GM12878 (cell line): Measurements from ENCODE around the gene TRERF1. TPM values are rescaled to one million over a fixed set of nuclear protein-coding genes. Genes with fewer than 3 reads are reported as not detected.
A peak's percentile ranks its signal among the peaks of the same experiment; 100 is the strongest.

Experiments used
- ATAC-seq: fragments of 200-7000 bp; cut with Tn5 transposase; 3 replicates; pipeline ENCODE4 v1.9.1; 2020; ENCODE audit warnings: mild to moderate bottlenecking, moderate library complexity
- BruUV-seq: library from RNA; stranded (reverse); fragments of 400-500 nt; replicated peaks from 2 replicates; lab custom pipeline; 2021; lab: Mats Ljungman, UMichigan
- CTCF ChIA-PET: fragments of 300-600 bp; sonication (Branson Sonifier 250); formaldehyde crosslinking; extraction: SDS; loops from one replicate; lab custom pipeline; 2021; ENCODE audit warnings: inconsistent platforms; lab: Yijun Ruan, JAX
- POLR2A ChIA-PET: fragments of 350-600 bp; formaldehyde crosslinking; extraction: SDS; loops from one replicate; lab custom pipeline; 2021; ENCODE audit warnings: inconsistent platforms; lab: Charles Lee
- RAD21 ChIA-PET: fragments of 300-600 bp; sonication (Branson Sonifier 250); formaldehyde crosslinking; loops from one replicate; lab custom pipeline; 2023; ENCODE audit warnings: antibody characterized with exemption; ENCODE audit not compliant: unreplicated experiment; lab: Charles Lee
- SMC1A ChIA-PET: fragments of 300-600 bp; sonication (Branson Sonifier 250); formaldehyde crosslinking; loops from one replicate; lab custom pipeline; 2023; ENCODE audit not compliant: unreplicated experiment, uncharacterized antibody; lab: Charles Lee
- DNase-seq: peaks from one replicate; pipeline ENCODE4 v3.0.0-alpha.2; 2011; ENCODE audit warnings: low read depth, low spot score
- FAIRE-seq: peaks from 3 replicates; lab custom pipeline; 2011; peaks lifted over from hg19 to GRCh38; lab: Jason Lieb, UNC
- H2AFZ ChIP-seq: 2 replicates; pipeline ENCODE4 v1.6.0; 2011; ENCODE audit warnings: low read depth, low read length, control low read depth; ENCODE audit not compliant: control insufficient read depth
- H3K27ac ChIP-seq: 2 replicates; pipeline ENCODE4 v1.5.1; 2011; ENCODE audit warnings: control low read depth; ENCODE audit not compliant: control insufficient read depth, insufficient read depth
- H3K27me3 ChIP-seq, 2 experiments: replicated peaks in 1 of 2; 2 replicates each; pipeline versions ENCODE4 v1.6.0 to v1.6.1; 2011; ENCODE audit warnings: low read length in 1 of 2; ENCODE audit not compliant: control insufficient read depth in 2 of 2, insufficient read depth in 2 of 2
- H3K36me3 ChIP-seq, 2 experiments: 2 replicates each; pipeline ENCODE4 v1.5.1; 2011; ENCODE audit warnings: low read length in 1 of 2; ENCODE audit not compliant: control insufficient read depth in 2 of 2, insufficient read depth in 2 of 2
- H3K4me1 ChIP-seq: 2 replicates; pipeline ENCODE4 v1.6.1; 2011; ENCODE audit warnings: mild to moderate bottlenecking, low read length, moderate library complexity, mixed read lengths; ENCODE audit not compliant: control insufficient read depth, insufficient read depth
- H3K4me2 ChIP-seq: 2 replicates; pipeline ENCODE4 v1.6.0; 2011; ENCODE audit warnings: control low read depth; ENCODE audit not compliant: control insufficient read depth, insufficient read depth
- H3K4me3 ChIP-seq: fragments of 200-600 bp; sonication (generic); 2 replicates; pipeline ENCODE4 v1.5.1; 2016
- H3K79me2 ChIP-seq: 2 replicates; pipeline ENCODE4 v1.6.0; 2011; ENCODE audit warnings: low read length; ENCODE audit not compliant: control insufficient read depth, insufficient read depth
- H3K9ac ChIP-seq: 2 replicates; pipeline ENCODE4 v1.8.0; 2011; ENCODE audit warnings: low read length, control low read depth, mixed read lengths; ENCODE audit not compliant: control insufficient read depth, insufficient read depth
- H3K9me3 ChIP-seq: replicated peaks from 3 replicates; pipeline ENCODE4 v1.5.1; 2011; ENCODE audit warnings: mild to moderate bottlenecking, low read length; ENCODE audit not compliant: control insufficient read depth, insufficient read depth
- H4K20me1 ChIP-seq: 2 replicates; pipeline ENCODE4 v1.6.0; 2011; ENCODE audit not compliant: control insufficient read depth, insufficient read depth
- ATF3 ChIP-seq: IDR thresholded peaks from 2 replicates; pipeline ENCODE4 v1.6.1; 2011; ENCODE audit warnings: low read depth, mild to moderate bottlenecking, low read length, moderate library complexity, borderline replicate concordance; ENCODE audit errors: extremely low read depth
- CHD1 ChIP-seq: IDR thresholded peaks from 2 replicates; pipeline ENCODE4 v1.6.1; 2012; ENCODE audit warnings: low read depth, low read length, improper control_type of control experiment
- CREB1 ChIP-seq: IDR thresholded peaks from 2 replicates; pipeline ENCODE4 v1.6.1; 2012; ENCODE audit warnings: low read depth, mild to moderate bottlenecking, inconsistent platforms
- DPF2 ChIP-seq: fragments of 450-650 bp; IDR thresholded peaks from 2 replicates; pipeline ENCODE4 v1.6.1; 2017; ENCODE audit warnings: mild to moderate bottlenecking
- KDM1A ChIP-seq: fragments of 200-600 bp; sonication (generic); IDR thresholded peaks from 2 replicates; pipeline ENCODE4 v1.6.1; 2016; ENCODE audit warnings: borderline replicate concordance
- KLF5 ChIP-seq: fragments of 450-650 bp; IDR thresholded peaks from 2 replicates; pipeline ENCODE4 v1.6.1; 2014; ENCODE audit warnings: mild to moderate bottlenecking; ENCODE audit not compliant: partially characterized antibody
- MYC ChIP-seq: IDR thresholded peaks from 2 replicates; pipeline ENCODE4 v1.6.1; 2011; ENCODE audit warnings: mild to moderate bottlenecking, low read length, moderate library complexity, inconsistent platforms; ENCODE audit not compliant: insufficient read depth, insufficient replicate concordance, insufficient read length, severe bottlenecking
- SKIL ChIP-seq: fragments of 450-650 bp; IDR thresholded peaks from 2 replicates; pipeline ENCODE4 v1.6.1; 2017; ENCODE audit warnings: mild to moderate bottlenecking, low read depth, inconsistent platforms; ENCODE audit not compliant: poor library complexity, severe bottlenecking
- TBL1XR1 ChIP-seq: IDR thresholded peaks from 2 replicates; pipeline ENCODE4 v1.6.1; 2012; ENCODE audit warnings: low read depth, low read length, improper control_type of control experiment
- USF1 ChIP-seq: IDR thresholded peaks from 2 replicates; pipeline ENCODE4 v1.6.1; 2011; ENCODE audit warnings: borderline replicate concordance, low read depth, mild to moderate bottlenecking, moderate library complexity, mixed read lengths, low read length; ENCODE audit not compliant: insufficient read depth; ENCODE audit errors: extremely low read length
- ZBTB4 ChIP-seq: fragments of 450-650 bp; formaldehyde crosslinking; IDR thresholded peaks from 2 replicates; pipeline ENCODE4 v1.4.0; 2022; ENCODE audit warnings: mild to moderate bottlenecking, moderate library complexity
- WGBS: methylation state at CpG from one replicate; pipeline ENCODE4 v1.1.6; 2016; ENCODE audit warnings: low lambda C conversion rate; ENCODE audit not compliant: insufficient replicate concordance, insufficient coverage; ENCODE audit errors: missing lambda C conversion rate; 5-methylcytosine and 5-hydroxymethylcytosine counted together
- in situ Hi-C: fragments of 300-500 bp; cut with MboI; formaldehyde crosslinking; loops from 9 replicates; pipeline ENCODE4 v1.14.3; 2018; ENCODE audit warnings: mixed read lengths
- intact Hi-C: fragments of 100-400 bp; cut with micrococcal nuclease; formaldehyde crosslinking; loops from one replicate; pipeline ENCODE4 v1.14.2; 2022; ENCODE audit not compliant: unreplicated experiment
- polyA plus RNA-seq, 11 experiments: library from polyadenylated mRNA; depleted of rRNA in 4 of 11; unstranded in 6 of 11; stranded (reverse) in 5 of 11; fragments of >200 nt; fragmentation: Nextera tagmentation in 4 of 11; fragmentation: Illumina TruSeq in 1 of 11; extraction: Ambion mirVana in 4 of 11; extraction: Trizol in 1 of 11; gene quantifications; 1 replicate in 1 of 11; 2 replicates in 10 of 11; pipeline versions ENCODE4 v1.2.1 to v1.2.3, GENCODE V29; 2011 to 2016; ENCODE audit warnings: inconsistent platforms in 2 of 11, missing spikeins in 2 of 11, low read depth in 1 of 11
- total RNA-seq, 4 experiments: library from RNA; depleted of rRNA in 3 of 4; stranded (reverse); fragments of >200 nt in 3 of 4; fragmentation: Illumina TruSeq in 1 of 4; extraction: Trizol in 1 of 4; gene quantifications; 2 replicates each; pipeline versions ENCODE4 v1.2.1 to v1.2.3, GENCODE V29; 2013 to 2021

TRERF1 gene
- total and polyA plus RNA-seq, 10 of the 15 experiments (the other 5 are each of a cell fraction or from before 2014, with no cell fraction given): 2.2 to 19.4 (median 7.2) TPM

- 76% methylated on average over 5 of the region's 5 CpGs for WGBS
- peak overlapping the region; percentile 30; the same call in 1 of the 2 replicates for H3K9ac ChIP-seq
- no peaks in the 10 kb centered on the region for H3K27me3 ChIP-seq
- peak overlapping the region; percentile 35; the same call in 1 of the 2 replicates for H3K4me3 ChIP-seq
- no peaks in the 10 kb centered on the region for H3K36me3 ChIP-seq
- H3K27ac ChIP-seq: peak overlapping the region; percentile 82
- POLR2A ChIA-PET: interaction anchor here (0.6 to 2.8 kb wide), 6 partner anchors 16 to 185 kb away, joined by 3 to 12 read pairs (median 4); no protein-coding TSS in a partner anchor
- DNase-seq (no peak), ATAC-seq (no peak)
- no peaks in the 10 kb centered on the region; the same call in 2 of the 3 replicates for H3K9me3 ChIP-seq
- H4K20me1 ChIP-seq: no peaks in the 10 kb centered on the region
- intact Hi-C loops: loop anchor here (5.0 kb wide), 1 partner anchor 86 kb away; the partner anchor contains the start of gene TRERF1
- TF ChIP-seq CREB1 (no peak), TBL1XR1 (no peak), KDM1A (no peak), KLF5 (no peak), DPF2 (no peak), MYC (no peak), ATF3 (no peak), CHD1 (no peak), ZBTB4 (CRISPR knock-in tag) (no peak), SKIL (no peak), USF1 (no peak)
- TF ChIP-seq, all 136 proteins: peak for 0
- H3K79me2 ChIP-seq: peaks cover 14% of the 10 kb centered on the region
- peaks cover 52% of the 10 kb centered on the region for H3K4me1 ChIP-seq
- no peak for FAIRE-seq
- no peak overlapping the region for H2AFZ ChIP-seq
- CTCF ChIA-PET: interaction anchor here (1.0 to 3.2 kb wide), 7 partner anchors 33 to 181 kb away, joined by 3 to 20 read pairs (median 3); no protein-coding TSS in a partner anchor
- RAD21 ChIA-PET: interaction anchor here (1.0 to 5.1 kb wide), 11 partner anchors 12 to 181 kb away, joined by 3 to 54 read pairs (median 6); partner anchors contain the start of gene TRERF1
- SMC1A ChIA-PET: interaction anchor here (0.6 to 4.5 kb wide), 14 partner anchors 11 to 181 kb away, joined by 3 to 65 read pairs (median 6); partner anchors contain the start of gene TRERF1
- no TSS peak for BruUV-seq
- in situ Hi-C loops: no loop called here
- H3K4me2 ChIP-seq: peak overlapping the region; percentile 85
Observed at GRCh38 chr6:42366011-42366705, 85.6 kb downstream of the TRERF1 start.
